ENCODE measurements around the gene KRTAP10-5.
"Not testable (repeated sequence)": the region's sequence is repeated elsewhere in the genome, so short reads cannot be mapped to it uniquely, and the experiment has no call there.

Gene KRTAP10-5, protein sequence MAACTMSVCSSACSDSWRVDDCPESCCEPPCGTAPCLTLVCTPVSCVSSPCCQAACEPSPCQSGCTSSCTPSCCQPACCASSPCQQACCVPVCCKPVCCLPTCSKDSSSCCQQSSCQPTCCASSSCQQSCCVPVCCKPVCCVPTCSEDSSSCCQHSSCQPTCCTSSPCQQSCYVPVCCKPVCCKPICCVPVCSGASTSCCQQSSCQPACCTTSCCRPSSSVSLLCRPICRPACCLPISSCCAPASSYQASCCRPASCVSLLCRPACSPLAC

DNA sequence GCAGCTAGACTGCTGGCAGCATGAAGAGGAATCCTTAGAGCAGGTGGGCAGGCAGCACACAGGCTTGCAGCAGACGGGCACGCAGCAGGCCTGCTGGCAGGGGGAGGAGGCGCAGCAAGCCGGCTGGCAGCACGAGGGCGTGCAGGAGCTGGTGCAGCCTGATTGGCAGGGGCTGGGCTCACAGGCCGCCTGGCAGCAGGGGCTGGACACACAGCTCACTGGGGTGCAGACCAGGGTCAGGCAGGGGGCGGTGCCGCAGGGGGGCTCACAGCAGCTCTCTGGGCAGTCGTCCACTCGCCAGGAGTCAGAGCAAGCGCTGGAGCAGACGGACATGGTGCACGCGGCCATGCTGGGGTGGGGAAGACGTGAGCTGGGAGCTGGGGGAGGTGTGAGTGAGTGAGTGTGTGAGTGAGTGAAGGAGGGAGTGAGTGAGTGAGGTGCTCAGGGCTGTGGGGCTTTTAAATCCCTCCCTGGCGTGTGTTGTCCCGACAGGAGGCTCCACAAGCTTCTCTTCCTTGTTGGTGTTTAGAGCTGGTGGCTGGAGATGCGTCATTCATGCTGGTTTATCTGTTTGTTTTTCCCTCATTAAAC is at the start of gene KRTAP10-5:
Gene KRTAP10-5, minus strand, starts transcription at position 374 of the 591 bp plus-strand sequence. Its CDS starts 26 bp downstream, at position 348.
- not testable (repeated sequence) for DNase-seq

DNA sequence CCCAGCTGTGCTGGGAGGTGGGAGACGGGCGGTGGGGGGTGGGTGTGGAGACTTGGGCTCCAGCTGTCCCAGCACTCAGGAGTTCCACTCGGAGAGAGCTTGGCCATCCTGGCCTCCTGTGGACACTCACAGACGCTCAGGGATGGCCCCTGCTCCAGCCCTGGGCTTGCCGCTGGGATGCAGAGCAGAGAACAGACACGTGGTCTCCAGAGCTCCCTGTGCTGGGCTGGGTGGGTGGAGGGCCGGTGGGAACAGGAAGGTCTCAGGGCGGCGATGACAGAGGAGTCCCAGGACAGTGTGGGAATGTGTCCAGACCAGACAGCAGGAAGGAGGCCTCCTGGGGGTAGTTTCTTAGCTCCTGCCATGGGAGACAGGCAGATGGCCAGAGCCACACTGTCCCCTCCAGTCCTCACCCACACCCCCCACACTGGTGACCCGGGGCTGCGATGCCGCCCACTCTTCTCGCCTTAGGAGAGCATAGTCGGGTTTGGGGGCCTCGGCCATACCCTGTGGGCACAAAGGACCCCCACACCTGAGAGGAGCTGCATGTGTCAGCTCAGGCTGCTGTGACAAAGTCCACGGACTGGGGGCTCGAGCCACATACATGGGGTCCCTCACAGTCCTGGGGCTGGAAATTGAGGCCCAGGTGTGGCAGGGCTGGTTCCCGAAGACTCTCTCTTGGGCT is 48.4 kb upstream of the KRTAP10-5 start:
- DNase-seq, result no peak

DNA sequence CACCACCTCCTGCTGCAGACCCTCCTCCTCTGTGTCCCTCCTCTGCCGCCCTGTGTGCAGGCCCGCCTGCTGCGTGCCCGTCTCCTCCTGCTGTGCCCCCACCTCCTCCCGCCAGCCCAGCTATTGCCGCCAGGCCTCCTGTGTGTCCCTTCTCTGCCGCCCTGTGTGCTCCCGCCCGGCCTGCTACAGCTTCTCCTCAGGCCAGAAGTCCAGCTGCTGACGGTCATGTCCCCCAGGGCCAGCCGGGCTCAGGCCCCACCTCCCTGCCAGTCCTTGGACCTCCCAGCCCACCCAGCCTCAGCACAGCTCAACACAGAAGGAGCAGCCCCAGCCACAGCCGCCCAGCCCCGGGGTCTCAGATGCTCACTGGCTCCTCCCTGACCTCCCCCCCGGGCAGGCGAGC is 47.4 kb upstream of the KRTAP10-5 start:
- DNase-seq, result not testable (repeated sequence)

DNA sequence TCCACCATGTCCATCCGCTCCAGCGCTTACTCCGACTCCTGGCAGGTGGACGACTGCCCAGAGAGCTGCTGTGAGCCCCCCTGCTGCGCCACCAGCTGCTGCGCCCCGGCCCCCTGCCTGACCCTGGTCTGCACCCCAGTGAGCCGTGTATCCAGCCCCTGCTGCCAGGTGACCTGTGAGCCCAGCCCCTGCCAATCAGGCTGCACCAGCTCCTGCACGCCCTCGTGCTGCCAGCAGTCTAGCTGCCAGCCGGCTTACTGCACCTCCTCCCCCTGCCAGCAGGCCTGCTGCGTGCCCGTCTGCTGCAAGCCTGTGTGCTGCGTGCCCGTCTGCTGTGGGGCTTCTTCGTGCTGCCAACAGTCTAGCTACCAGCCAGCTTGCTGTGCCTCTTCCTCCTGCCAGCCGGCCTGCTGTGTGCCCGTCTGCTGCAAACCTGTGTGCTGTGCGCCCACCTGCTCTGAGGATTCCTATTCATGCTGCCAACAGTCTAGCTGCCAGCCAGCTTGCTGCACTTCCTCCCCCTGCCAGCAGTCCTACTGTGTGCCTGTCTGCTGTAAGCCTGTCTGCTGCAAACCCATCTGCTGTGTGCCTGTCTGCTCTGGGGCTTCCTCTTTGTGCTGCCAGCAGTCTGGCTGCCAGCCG is 46.9 kb upstream of the KRTAP10-5 start:
- DNase-seq, result not testable (repeated sequence)

DNA sequence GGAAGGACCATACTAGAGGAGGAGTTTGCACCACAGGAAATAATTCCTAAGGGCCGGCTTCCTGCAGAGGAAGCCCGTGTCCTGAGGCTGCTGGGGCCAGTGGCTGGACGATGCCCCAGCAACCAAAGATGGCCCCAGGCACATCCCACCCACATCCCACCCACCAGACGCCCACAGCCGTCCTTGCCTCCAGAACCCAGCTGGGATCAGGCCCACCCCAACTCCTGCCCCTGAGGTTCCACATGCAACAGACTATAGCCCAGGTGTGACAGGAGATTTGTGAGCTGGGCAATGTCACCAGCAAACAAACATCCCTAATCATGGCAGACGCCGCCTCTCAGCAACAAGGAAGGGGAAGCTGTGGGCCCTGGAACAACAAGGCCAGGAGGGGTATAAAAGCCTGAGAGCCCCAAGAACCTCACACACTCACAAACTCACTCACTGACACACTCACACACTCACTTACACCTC is 46.3 kb upstream of the KRTAP10-5 start, which contains the start of gene KRTAP10-9:
Gene KRTAP10-9, plus strand, starts transcription at position 421 of the 471 bp plus-strand sequence. CDS start 79 bp downstream, outside the sequence.
- no peak for DNase-seq

DNA sequence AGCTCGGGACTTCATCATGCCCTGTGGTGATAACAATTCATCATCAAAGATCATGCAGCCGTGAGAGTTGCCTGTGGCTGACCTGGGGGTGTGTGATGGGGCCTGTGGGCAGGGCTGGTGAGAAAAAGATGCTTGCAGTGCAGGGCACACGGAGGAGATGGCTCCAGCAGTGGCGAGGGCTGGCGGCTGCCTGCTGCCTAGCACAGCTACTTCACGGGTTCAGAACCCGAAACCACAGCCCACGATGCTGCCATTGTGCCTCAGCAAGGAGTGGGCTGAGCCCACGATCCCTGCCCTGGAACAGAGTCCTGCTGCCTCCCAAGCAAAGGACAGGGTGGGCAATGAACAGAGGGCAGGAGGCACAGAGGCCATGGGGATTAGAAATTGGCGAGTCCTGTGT is 45.9 kb upstream of the KRTAP10-5 start:
- no peak for DNase-seq

DNA sequence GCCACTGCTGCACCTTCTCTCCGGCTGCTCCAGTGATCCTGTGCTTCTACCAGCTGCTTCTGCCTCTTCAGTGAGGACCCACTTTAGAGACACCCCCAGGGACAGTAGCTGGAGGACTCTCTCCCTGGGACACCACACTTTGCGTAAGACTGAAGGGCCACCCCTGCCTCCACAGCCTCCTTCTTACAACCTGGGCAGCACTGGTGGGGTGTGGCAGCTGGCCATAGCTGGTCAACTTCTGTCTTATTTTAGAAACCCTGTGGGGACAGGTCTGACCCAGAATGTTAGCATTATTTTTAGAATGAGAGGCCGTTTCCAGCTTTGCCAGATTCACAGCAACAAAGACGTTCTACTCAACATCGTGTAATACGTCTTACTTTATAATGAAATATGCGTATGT is 45.4 kb upstream of the KRTAP10-5 start:
- DNase-seq, result no peak

DNA sequence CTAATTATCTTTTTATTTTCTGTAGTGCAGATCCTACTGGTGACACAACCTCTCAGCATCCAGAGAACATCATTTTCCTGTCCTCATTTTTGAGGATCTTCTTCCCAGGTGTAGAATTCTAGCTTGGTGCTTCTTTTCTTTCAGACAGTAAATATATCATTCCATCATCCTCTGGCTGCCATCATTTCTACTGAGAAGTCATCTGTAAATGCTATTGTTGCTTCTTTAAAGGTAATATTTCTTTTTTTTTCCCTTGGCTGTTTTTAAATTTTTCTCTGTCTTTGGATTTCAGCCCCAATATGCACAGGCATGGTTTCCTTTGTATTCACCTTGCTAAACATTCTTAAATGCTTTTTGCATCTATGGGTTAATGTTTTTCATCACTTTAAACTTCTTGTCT is 43.2 kb upstream of the KRTAP10-5 start:
- DNase-seq, result no peak

DNA sequence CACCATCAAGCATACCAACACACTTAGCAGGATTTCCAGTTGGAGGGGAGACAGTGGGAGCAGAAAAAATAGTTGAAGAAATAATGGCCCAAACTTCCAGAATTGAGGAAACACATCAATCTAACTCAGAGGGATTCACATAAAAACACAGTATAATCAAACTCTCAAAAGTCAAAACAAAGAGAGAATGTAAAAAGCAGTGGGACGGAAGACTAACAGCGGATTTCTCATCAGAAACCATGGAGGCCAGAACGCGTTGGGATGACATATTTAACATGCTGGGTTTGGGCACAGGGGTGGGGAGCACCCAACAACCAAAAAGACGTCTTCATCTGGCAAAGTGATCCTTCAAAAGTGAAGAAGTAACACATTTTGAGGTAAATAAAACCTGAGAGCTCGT is 39.5 kb upstream of the KRTAP10-5 start:
- DNase-seq, result no peak

DNA sequence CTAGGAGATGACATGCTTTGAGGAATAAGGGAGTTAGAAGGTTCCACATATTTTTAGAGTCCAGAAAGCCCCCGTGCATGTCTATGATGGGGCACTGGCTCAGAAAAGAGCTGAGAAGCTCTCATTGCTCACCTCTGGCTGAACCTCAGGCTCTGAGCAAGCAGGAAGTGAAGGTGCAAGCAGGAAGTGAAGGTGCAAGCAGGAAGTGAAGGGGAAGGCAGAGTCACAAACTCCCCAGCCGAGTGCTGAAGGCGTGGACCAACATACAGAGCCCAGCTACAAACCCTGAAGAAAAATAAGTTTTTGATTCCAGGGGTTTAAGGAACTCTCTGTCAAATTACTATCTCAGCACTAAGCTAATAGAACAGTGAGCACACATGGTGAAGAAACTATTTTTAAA is 38.5 kb upstream of the KRTAP10-5 start:
- peak; percentile 67 for DNase-seq

DNA sequence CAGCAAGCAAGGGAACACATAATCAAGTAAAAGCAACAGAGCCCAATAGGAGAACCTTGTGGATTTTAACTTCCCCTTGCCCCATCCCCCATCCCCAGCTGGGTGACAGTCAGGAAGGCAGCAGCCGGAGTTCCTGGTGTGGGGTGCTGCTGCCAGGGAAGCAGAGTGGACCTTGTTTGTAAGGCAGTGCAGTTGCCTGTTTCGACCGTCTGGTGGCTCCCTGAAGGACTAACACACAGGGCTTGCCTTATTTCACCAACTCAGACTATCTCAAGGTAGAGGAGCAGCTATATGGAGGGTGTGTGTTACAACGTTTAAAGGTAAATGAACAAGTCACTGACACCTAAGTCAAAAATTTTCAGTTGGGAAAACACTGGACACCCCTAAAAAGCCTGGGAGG is 38.1 kb upstream of the KRTAP10-5 start:
- DNase-seq, result no peak

DNA sequence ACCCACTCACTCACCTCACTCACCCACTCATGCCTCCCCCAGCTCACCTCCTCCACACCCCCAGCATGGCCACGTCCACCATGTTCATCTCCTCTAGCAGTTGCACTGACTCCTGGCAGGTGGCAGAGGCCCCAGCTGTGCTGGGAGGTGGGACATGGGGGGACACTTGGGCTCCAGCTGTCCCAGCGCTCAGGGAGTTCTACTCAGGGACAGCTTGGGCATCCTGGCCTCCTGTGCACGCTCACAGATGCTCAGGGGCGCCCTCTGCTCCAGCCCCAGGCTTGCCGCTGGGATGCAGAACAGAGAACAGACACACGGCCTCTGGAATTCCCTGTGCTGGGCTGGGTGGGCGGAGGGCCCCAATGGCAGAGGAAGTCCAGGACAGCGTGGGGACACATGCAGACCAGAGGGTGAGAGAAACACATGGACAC is 36.7 kb upstream of the KRTAP10-5 start:
- DNase-seq, result no peak

DNA sequence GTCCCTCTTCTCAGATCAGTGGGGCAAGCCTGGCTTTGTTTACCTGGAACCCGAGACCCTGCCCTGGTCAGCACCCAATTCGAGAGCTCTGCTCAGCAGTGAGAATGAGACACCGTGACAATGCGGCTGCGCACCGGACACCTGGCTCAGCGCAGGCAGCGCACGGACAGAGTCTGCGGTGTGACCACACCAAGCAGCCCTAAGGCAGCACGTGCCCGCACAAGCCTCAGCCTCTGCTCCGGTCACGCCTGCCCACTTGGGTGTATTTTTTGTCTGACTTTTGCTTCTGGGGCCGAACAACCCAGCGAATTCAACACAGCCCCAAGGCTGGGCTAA is 36.2 kb upstream of the KRTAP10-5 start:
- DNase-seq, result no peak

DNA sequence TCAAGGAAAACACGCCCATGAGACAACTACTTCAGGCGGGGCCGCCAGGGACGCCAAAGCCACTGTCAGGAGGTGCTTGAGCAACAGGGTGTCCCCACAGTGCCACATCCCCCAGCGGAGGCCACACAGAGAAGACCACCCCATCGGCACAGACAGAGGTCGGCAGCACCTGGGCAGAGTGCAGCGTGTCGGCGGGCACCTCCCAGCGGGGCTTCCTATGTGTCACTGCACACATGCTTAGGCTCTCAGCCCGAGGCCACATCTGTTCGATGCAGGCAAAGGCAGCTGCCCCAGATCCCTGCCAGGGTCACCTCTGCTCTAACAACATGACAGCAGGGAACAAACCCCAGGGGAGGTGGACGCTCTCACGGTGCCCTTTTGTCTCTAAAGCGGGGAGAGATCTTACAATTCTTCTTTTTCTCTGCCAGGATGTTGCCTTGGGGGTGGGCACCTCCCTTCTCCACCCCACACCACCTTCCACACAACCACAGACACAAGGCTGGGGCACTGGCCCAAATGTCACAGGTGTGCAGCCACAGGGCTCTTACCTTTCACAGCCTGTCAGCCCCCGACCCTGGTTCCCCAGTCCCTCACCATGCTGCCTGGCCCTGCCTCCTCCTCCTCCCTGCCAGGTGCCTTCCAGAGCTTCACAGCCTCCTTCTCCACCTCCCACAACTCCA is 35.6 kb upstream of the KRTAP10-5 start:
- no peak for DNase-seq

DNA sequence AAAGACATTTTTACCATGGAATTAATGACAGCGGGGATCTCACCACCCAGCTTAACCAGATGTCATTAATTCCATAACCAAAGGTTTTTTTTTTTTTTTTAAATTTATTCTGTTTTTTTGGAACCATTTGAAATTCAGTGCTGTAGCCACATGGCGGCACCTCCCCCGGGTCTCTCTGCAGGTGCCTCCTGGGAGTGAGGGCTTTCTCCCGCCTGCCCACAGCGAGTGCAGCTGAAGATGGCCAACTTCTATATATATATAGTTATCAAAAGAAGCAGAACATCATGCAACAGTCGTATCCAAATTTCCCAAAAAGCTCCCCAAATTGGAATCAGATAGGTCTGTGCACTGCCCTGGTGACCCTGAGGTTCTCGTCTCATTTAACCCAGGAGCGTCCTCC is 35.1 kb upstream of the KRTAP10-5 start:
- DNase-seq, result no peak

DNA sequence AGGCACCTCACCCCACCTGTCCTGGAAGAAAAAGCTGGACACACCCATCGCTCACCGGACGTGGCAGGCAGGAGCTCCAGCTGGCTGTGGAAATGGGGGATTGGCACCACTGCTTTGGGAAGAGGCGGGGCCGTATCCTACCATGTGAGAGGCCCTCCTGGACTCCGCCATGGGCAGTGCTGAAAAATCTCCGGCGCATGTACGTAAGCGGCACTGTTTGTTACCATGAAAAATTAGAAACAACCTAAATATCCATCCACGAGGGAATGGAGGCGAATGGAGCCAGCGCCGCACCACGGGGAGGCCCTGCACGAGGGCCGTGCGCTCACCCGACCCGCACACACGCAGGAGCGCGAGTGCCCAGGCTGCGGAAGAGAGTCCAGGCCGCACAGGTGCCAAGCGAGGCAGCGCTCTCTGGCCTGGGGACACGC is 34.6 kb upstream of the KRTAP10-5 start:
- no peak for DNase-seq

DNA sequence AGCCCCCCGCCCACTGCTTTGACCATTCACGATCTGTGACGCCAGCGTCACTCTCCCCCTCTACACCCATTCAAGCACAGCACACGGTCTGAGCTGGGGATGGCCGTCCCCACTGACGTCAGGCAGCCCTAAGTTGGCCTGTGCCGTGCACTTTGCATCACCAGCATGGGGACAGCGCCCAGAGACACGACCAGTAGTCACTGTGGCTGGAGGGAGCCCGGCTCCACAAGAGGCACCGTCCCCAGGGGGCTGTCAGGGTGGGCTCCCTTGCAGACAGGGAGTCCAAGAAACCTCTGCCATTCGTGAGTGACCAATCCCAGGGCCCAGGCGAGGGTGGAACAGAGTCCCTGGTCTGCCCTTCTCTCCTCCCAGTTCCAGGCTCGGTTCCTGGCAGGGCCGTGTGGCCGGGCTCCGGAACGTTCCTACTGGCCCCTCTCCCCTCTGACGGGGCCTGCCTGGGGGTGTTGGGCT is 33.8 kb upstream of the KRTAP10-5 start:
- no peak for DNase-seq

DNA sequence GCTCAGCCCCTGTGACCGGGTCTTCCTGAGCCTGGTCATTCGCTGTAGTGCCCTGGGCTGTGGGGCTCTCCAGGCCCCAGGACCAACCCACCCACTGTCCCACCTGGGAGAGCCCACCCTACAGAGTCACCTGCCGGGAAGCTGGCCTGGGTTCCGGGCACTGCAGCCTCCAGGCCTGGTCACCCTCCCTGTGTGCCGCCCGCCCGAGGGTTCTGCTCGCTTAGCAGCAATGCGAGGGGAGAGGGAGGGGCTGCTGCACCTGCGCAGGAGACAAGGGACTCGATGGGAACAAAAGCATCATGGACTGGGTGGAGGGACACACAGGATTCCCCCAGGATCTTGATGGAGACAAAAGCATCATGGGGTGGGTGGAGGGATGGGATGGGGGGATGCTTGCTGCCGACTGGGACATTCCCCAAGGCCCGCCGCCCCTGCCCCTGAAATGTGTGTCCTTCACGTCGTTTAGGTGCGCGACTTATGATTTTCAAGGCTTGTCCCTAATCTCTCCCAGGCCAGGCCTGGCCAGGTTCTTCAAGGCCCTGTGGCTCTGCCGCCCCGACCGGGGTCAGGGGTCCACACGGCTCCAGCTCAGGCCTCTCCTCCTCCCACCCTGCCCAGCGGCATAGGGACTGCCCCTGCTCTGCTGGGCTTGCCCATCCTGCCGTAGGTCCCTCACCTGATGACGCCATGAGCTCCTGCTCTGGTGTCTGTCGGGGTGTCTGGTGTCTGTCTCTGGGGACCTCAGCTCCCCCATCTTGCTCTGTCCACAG is 33.2 kb upstream of the KRTAP10-5 start:
- no peak for DNase-seq

DNA sequence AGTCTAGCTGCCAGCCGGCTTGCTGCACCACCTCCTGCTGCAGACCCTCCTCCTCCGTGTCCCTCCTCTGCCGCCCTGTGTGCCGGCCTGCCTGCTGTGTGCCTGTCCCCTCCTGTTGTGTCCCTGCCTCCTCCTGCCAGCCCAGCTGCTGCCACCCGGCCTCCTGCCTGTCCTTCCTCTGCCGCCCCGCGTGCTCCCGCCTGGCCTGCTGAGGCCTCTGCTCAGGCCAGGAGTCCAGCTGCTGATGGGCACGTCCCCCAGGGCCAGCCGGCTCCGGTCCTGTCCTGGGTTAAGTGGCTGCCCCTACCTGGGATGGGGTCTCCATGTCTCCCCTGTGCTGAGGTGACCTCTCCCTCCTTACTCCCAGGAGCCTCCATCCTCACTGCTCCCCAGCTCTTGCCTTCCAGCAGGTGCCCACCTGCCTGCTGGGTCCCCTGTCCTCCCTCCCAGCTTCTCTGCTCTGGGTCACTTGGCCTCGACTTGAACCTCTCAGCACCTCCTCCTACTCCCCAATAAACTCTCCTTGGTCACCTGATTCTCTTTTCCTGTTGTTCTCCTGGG is 32.3 kb upstream of the KRTAP10-5 start:
- no peak for DNase-seq

DNA sequence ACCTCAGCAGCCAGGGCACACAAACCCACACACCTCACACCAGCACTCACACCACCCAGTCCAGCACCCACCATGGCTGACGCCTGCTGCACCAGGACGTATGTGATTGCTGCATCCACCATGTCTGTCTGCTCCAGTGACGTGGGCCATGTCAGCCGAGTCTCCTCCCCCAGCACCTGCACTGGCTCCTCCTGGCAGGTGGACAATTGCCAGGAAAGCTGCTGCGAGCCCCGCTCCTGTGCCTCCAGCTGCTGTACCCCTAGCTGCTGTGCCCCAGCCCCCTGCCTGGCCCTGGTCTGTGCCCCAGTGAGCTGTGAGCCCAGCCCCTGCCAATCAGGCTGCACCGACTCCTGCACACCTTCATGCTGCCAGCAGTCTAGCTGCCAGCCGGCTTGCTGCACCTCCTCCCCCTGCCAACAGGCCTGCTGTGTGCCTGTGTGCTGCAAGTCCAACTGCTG is 31.7 kb upstream of the KRTAP10-5 start, which contains the start of gene KRTAP10-8:
Gene KRTAP10-8, plus strand, starts transcription at position 51 of the 458 bp plus-strand sequence. Its CDS starts 22 bp downstream, at position 73.
- no peak for DNase-seq

DNA sequence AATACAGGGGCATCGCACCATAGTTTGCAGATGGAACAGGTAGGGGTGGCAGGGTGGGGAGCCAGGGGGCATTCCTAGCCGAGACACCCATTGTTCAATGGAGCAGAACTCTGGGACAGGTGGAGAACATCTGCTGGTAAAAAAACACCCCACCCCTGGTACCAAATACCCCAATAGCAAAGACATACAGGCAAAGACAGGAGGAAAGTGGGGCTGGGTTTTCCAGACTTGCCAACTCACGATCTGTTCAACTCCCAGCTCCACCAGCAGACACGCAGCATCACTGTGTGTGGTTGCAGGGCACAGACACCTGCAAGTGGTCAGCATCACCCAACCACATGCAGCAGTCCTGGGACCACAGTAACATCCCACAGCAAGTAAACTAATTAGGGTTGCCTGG is 31.1 kb upstream of the KRTAP10-5 start:
- no peak for DNase-seq
